Keratinocyte (primary cell): ENCODE results near the gene NPVF. TPM values are rescaled to one million over a fixed set of nuclear protein-coding genes. Genes with fewer than 3 reads are reported as not detected.

ENCODE experiments used
- DNase-seq: peaks from one replicate; pipeline ENCODE4 v3.0.0-alpha.2; 2011; ENCODE audit warnings: low read depth, missing footprints, low spot score
- FAIRE-seq: peaks from 2 replicates; lab custom pipeline; 2011; peaks lifted over from hg19 to GRCh38; lab: Jason Lieb, UNC
- H2AFZ ChIP-seq: 2 replicates; pipeline ENCODE4 v1.6.0; 2012; ENCODE audit warnings: low read length, control low read depth, inconsistent platforms; ENCODE audit not compliant: control insufficient read depth
- H3K27ac ChIP-seq: 2 replicates; pipeline ENCODE4 v1.5.1; 2011; ENCODE audit warnings: low read length; ENCODE audit not compliant: control insufficient read depth, insufficient read depth
- H3K27me3 ChIP-seq: 3 replicates; pipeline ENCODE4 v1.6.0; 2011; ENCODE audit warnings: low read length; ENCODE audit not compliant: control insufficient read depth, insufficient read depth; ENCODE audit errors: extremely low read depth
- H3K36me3 ChIP-seq, 2 experiments: 2 replicates in 1 of 2; 3 replicates in 1 of 2; pipeline ENCODE4 v1.5.1; 2011; ENCODE audit warnings: low read length in 2 of 2, mild to moderate bottlenecking in 1 of 2; ENCODE audit not compliant: control insufficient read depth in 2 of 2, insufficient read depth in 2 of 2; ENCODE audit errors: extremely low read depth in 1 of 2
- H3K4me1 ChIP-seq: 3 replicates; pipeline ENCODE4 v1.5.1; 2011; ENCODE audit warnings: low read length; ENCODE audit not compliant: control insufficient read depth, insufficient read depth; ENCODE audit errors: extremely low read depth
- H3K4me2 ChIP-seq: 3 replicates; pipeline ENCODE4 v1.6.0; 2011; ENCODE audit warnings: low read depth, low read length; ENCODE audit not compliant: control insufficient read depth, insufficient read depth; ENCODE audit errors: extremely low read depth
- H3K4me3 ChIP-seq, 3 experiments: fragments of 200-600 bp in 1 of 3; sonication (generic) in 1 of 3; 2 replicates in 2 of 3; 3 replicates in 1 of 3; pipeline ENCODE4 v1.5.1; 2011 to 2016; ENCODE audit warnings: low read length in 3 of 3, mild to moderate bottlenecking in 3 of 3, control low read depth in 2 of 3, inconsistent platforms in 1 of 3, low read depth in 1 of 3, mixed read lengths in 1 of 3, mixed run types in 1 of 3, moderate library complexity in 1 of 3; ENCODE audit not compliant: control insufficient read depth in 2 of 3, insufficient read depth in 2 of 3; ENCODE audit errors: extremely low read depth in 1 of 3
- H3K79me2 ChIP-seq: 2 replicates; pipeline ENCODE4 v1.6.0; 2012; ENCODE audit warnings: low read length; ENCODE audit not compliant: control insufficient read depth, insufficient read depth
- H3K9ac ChIP-seq: 3 replicates; pipeline ENCODE4 v1.6.0; 2011; ENCODE audit warnings: low read length; ENCODE audit not compliant: control insufficient read depth, insufficient read depth; ENCODE audit errors: extremely low read depth
- H3K9me1 ChIP-seq: 3 replicates; pipeline ENCODE4 v1.6.0; 2011; ENCODE audit warnings: low read length; ENCODE audit not compliant: control insufficient read depth, insufficient read depth; ENCODE audit errors: extremely low read depth
- H3K9me3 ChIP-seq: 2 replicates; pipeline ENCODE4 v1.5.1; 2012; ENCODE audit warnings: low read depth, low read length; ENCODE audit not compliant: control insufficient read depth
- H4K20me1 ChIP-seq: 3 replicates; pipeline ENCODE4 v1.6.0; 2011; ENCODE audit warnings: low read length; ENCODE audit not compliant: control insufficient read depth, insufficient read depth; ENCODE audit errors: extremely low read depth
- EZH2 ChIP-seq: IDR thresholded peaks from one replicate; pipeline ENCODE4 v1.6.1; 2012; ENCODE audit warnings: inconsistent platforms, mild to moderate bottlenecking, low read length, moderate library complexity
- dilution Hi-C: fragments of 300-500 bp; cut with MboI; formaldehyde crosslinking; loops from one replicate; pipeline ENCODE4 v1.7.0; 2020; ENCODE audit warnings: low sequenced_read_pairs; ENCODE audit not compliant: extremely low pct_ligation_motif_present
- polyA plus RNA-seq, 5 experiments: library from polyadenylated mRNA; depleted of rRNA in 3 of 5; stranded (reverse) in 3 of 5; stranded (forward) in 1 of 5; unstranded in 1 of 5; fragments of >200 nt; gene quantifications; 1 replicate in 1 of 5; 2 replicates in 3 of 5; 3 replicates in 1 of 5; pipeline versions ENCODE4 v1.2.1 to v1.2.3, GENCODE V29; 2011 to 2012; ENCODE audit warnings: missing spikeins in 2 of 5, low read depth in 1 of 5, low replicate concordance in 1 of 5
- TF ChIP-seq, protein P1 (sequence below), 3 experiments: IDR thresholded peaks in 1 of 3; conservative IDR thresholded peaks in 1 of 3; optimal IDR thresholded peaks in 1 of 3; 2 replicates in 2 of 3; 3 replicates in 1 of 3; pipeline versions ENCODE3 to v1.5.1; 2011; ENCODE audit warnings: low read length in 3 of 3, mild to moderate bottlenecking in 3 of 3, moderate library complexity in 2 of 3, control low read depth in 1 of 3, inconsistent platforms in 1 of 3; ENCODE audit not compliant: insufficient read depth in 2 of 3; ENCODE audit errors: extremely low read depth in 1 of 3

Gene NPVF
- polyA plus RNA-seq, 1 donor (not counting 4 experiments of a cell fraction or from before 2014, with no cell fraction given) = not detected

DNA sequence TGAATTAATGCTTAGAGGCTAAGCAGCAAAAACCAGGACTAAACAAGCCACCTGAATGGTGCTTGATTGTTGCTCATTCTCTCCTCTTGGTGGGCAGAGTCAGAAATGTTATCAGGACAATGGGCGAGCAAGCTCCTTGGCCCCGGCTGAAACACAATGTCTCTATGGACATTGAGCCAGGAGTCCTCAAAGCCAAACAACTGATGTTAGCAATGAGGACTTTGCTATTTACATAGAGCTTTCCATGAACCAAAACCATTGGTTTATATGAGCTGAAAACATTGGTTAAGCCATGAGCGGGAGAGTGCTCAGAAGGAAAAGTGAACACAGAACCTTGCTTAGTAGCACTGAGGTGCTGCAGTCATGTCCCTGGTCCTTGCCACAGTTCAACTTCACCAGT, 21.5 kb upstream of the NPVF start:
- dilution Hi-C loops = no loop called here

DNA sequence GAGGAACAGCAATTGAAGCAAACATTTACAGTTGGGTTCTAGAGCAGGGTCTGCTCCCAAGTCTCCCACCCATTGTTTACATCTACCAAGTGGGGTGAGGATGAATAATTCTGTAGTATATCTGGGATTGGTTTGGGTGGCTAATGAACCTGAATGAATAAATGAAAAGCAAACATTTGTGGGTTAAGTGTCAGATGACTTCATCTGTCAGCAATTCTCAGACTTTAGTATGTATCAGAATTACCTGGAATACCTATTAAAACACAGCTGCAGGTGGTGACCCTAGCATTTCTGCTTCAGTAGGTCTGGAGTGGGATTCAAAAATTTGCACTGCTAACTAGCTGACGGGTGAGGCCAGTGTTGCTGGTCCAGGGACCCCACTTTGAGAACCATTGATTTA, 18.0 kb upstream of the NPVF start:
- Histone ChIP-seq H3K27ac (no peak overlapping the region), H2AFZ (no peak overlapping the region), H3K4me3 (no peak overlapping the region), H4K20me1 (no peaks in the 10 kb centered on the region), H3K9ac (no peak overlapping the region), H3K9me1 (no peaks in the 10 kb centered on the region), H3K4me2 (no peak overlapping the region), H3K9me3 (no peaks in the 10 kb centered on the region), H3K36me3 (no peaks in the 10 kb centered on the region), H3K4me1 (no peaks in the 10 kb centered on the region), H3K79me2 (no peaks in the 10 kb centered on the region), H3K27me3 (peaks cover 3% of the 10 kb centered on the region)
- dilution Hi-C loops = no loop called here
- TF ChIP-seq, protein P1, sequence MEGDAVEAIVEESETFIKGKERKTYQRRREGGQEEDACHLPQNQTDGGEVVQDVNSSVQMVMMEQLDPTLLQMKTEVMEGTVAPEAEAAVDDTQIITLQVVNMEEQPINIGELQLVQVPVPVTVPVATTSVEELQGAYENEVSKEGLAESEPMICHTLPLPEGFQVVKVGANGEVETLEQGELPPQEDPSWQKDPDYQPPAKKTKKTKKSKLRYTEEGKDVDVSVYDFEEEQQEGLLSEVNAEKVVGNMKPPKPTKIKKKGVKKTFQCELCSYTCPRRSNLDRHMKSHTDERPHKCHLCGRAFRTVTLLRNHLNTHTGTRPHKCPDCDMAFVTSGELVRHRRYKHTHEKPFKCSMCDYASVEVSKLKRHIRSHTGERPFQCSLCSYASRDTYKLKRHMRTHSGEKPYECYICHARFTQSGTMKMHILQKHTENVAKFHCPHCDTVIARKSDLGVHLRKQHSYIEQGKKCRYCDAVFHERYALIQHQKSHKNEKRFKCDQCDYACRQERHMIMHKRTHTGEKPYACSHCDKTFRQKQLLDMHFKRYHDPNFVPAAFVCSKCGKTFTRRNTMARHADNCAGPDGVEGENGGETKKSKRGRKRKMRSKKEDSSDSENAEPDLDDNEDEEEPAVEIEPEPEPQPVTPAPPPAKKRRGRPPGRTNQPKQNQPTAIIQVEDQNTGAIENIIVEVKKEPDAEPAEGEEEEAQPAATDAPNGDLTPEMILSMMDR (optimal IDR thresholded peaks at IDR 0.05 in 1 of 3, IDR thresholded peaks at IDR 0.05 in 1 of 3, conservative IDR thresholded peaks at IDR 0.05 in 1 of 3; ENCODE audit: extremely low read depth in 1 of 3, insufficient read depth in 2 of 3, low read length in 3 of 3) = no peak
- no peak for TF ChIP-seq EZH2
- DNase-seq (no peak), FAIRE-seq (no peak)

More for the DNA sequence above, 21.5 kb upstream of the NPVF start:
- no peak for TF ChIP-seq EZH2
- TF ChIP-seq, protein P1 (optimal IDR thresholded peaks at IDR 0.05 in 1 of 3, IDR thresholded peaks at IDR 0.05 in 1 of 3, conservative IDR thresholded peaks at IDR 0.05 in 1 of 3; ENCODE audit: extremely low read depth in 1 of 3, insufficient read depth in 2 of 3, low read length in 3 of 3) = no peak
- H3K36me3 ChIP-seq = no peaks in the 10 kb centered on the region
- H3K4me3 ChIP-seq = no peak overlapping the region
- H4K20me1 ChIP-seq = no peaks in the 10 kb centered on the region
- FAIRE-seq (no peak), DNase-seq (no peak)
- H3K4me1 ChIP-seq = no peaks in the 10 kb centered on the region
- H3K79me2 ChIP-seq = no peaks in the 10 kb centered on the region
- H3K9me3 ChIP-seq = no peaks in the 10 kb centered on the region
- no peak overlapping the region for H3K27ac ChIP-seq
- H3K4me2 ChIP-seq = no peak overlapping the region
- no peak overlapping the region for H2AFZ ChIP-seq
- H3K9ac ChIP-seq = no peak overlapping the region
- H3K9me1 ChIP-seq = no peaks in the 10 kb centered on the region
- H3K27me3 ChIP-seq = no peaks in the 10 kb centered on the region
